K562 (cell line): Measurements from ENCODE around the gene DENR. TPM values are rescaled to one million over a fixed set of nuclear protein-coding genes. Genes with fewer than 3 reads are reported as not detected.
A peak's percentile ranks its signal among the peaks of the same experiment; 100 is the strongest.

ENCODE experiments used
- CREBBP ChIP-seq: IDR thresholded peaks from one replicate; pipeline ENCODE4 v1.6.1; 2012; ENCODE audit warnings: low read depth, mild to moderate bottlenecking, control low read depth, inconsistent platforms, low read length
- EP400 ChIP-seq: fragments of 450-650 bp; IDR thresholded peaks from 2 replicates; pipeline ENCODE4 v1.6.1; 2017; ENCODE audit warnings: antibody characterized with exemption, mild to moderate bottlenecking, moderate library complexity
- GABPA ChIP-seq: fragments of 200-800 bp; sonication (Bioruptor generic); conservative IDR thresholded peaks from 2 replicates; pipeline ENCODE4 v1.6.1; 2016; ENCODE audit warnings: low read depth, missing genetic modification characterization, missing compliant biosample characterization
- KAT2B ChIP-seq: IDR thresholded peaks from one replicate; pipeline ENCODE4 v1.6.1; 2012; ENCODE audit warnings: low read depth, mild to moderate bottlenecking, control low read depth, inconsistent platforms, low read length, moderate library complexity
- NCOR1 ChIP-seq: fragments of 450-650 bp; IDR thresholded peaks from 2 replicates; pipeline ENCODE4 v1.6.1; 2016; ENCODE audit warnings: mild to moderate bottlenecking, moderate library complexity
- PHTF2 ChIP-seq: fragments of 250-450 bp; sonication (Bioruptor Pico); IDR thresholded peaks from 2 replicates; pipeline ENCODE4 v1.5.0; 2021; ENCODE audit warnings: mild to moderate bottlenecking
- TBL1XR1 ChIP-seq, 2 experiments: IDR thresholded peaks; 2 replicates each; pipeline ENCODE4 v1.6.1; 2012; ENCODE audit warnings: improper control_type of control experiment in 2 of 2, low read length in 2 of 2, mild to moderate bottlenecking in 1 of 2
- ZNF695 ChIP-seq: fragments of 450-650 bp; formaldehyde crosslinking; IDR thresholded peaks from 2 replicates; pipeline ENCODE4 v1.4.0; 2020; ENCODE audit warnings: mild to moderate bottlenecking, moderate library complexity
- ZNF75A ChIP-seq: fragments of 450-650 bp; formaldehyde crosslinking; IDR thresholded peaks from 2 replicates; pipeline ENCODE4 v1.4.0; 2020; ENCODE audit warnings: mild to moderate bottlenecking
- polyA plus RNA-seq, 8 experiments: library from polyadenylated mRNA; depleted of rRNA in 4 of 8; stranded (reverse) in 5 of 8; unstranded in 3 of 8; fragments of >200 nt; fragmentation: Nextera tagmentation in 2 of 8; fragmentation: Illumina TruSeq in 1 of 8; extraction: Ambion mirVana in 2 of 8; extraction: Trizol in 1 of 8; gene quantifications; 2 replicates each; pipeline versions ENCODE4 v1.2.1 to v1.2.3, GENCODE V29; 2011 to 2014; ENCODE audit warnings: inconsistent platforms in 1 of 8, missing spikeins in 1 of 8
- total RNA-seq, 7 experiments: library from RNA; depleted of rRNA in 6 of 7; stranded (reverse); fragments of >200 nt in 6 of 7; fragmentation: Illumina TruSeq in 2 of 7; extraction: Trizol in 2 of 7; gene quantifications; 2 replicates each; pipeline versions ENCODE4 v1.2.1 to v1.2.3, GENCODE V29; 2011 to 2021; ENCODE audit warnings: low replicate concordance in 1 of 7
- TF ChIP-seq, protein P1 (sequence below): fragments of 450-650 bp; formaldehyde crosslinking; IDR thresholded peaks from 2 replicates; pipeline ENCODE4 v1.4.0; 2020; ENCODE audit warnings: mild to moderate bottlenecking, moderate library complexity
- TF ChIP-seq, protein P2 (sequence below), 2 experiments: fragments of 450-650 bp; IDR thresholded peaks; 2 replicates each; pipeline ENCODE4 v1.6.1; 2016
- TF ChIP-seq, protein P3 (sequence below): sonication (generic); formaldehyde crosslinking; IDR thresholded peaks from 2 replicates; pipeline ENCODE4 v1.8.0; 2023; ENCODE audit warnings: missing genetic modification reagents, mild to moderate bottlenecking, borderline replicate concordance
- TF ChIP-seq, protein P4 (sequence below): fragments of 250-450 bp; sonication (Bioruptor Pico); IDR thresholded peaks from 2 replicates; pipeline ENCODE4 v1.8.0; 2022; ENCODE audit warnings: inconsistent platforms
- TF ChIP-seq, protein P5 (sequence below): fragments of 450-650 bp; IDR thresholded peaks from 2 replicates; pipeline ENCODE4 v1.6.1; 2017; ENCODE audit warnings: antibody characterized with exemption, mild to moderate bottlenecking

The DENR gene
- total and polyA plus RNA-seq, 9 of the 15 experiments (the other 6 are each of a cell fraction or from before 2014, with no cell fraction given): 32.5 to 77.4 (median 54.7) TPM

DNA sequence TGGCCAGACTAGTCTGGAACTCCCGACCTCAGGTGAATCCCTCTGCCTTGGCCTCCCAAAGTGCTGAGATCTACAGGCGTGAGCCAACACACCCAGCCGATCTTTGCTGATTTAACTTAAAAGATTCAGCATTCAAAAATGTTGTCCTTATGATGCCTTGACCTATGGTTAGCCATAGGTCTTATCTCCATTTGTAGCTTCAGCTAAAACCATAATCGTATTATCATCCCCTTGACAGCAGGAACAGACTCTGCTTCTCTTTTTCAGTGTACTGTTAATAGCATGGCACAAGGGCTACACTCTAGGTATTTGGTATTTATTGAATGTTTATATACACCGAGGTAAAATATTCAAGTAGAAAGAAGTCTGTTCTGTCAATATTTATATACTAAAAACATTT, 37.0 kb downstream of the DENR start (continued):
- TF ChIP-seq, protein P1, sequence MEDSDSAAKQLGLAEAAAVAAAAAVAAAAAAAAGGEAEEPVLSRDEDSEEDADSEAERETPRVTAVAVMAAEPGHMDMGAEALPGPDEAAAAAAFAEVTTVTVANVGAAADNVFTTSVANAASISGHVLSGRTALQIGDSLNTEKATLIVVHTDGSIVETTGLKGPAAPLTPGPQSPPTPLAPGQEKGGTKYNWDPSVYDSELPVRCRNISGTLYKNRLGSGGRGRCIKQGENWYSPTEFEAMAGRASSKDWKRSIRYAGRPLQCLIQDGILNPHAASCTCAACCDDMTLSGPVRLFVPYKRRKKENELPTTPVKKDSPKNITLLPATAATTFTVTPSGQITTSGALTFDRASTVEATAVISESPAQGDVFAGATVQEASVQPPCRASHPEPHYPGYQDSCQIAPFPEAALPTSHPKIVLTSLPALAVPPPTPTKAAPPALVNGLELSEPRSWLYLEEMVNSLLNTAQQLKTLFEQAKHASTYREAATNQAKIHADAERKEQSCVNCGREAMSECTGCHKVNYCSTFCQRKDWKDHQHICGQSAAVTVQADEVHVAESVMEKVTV (CRISPR knock-in tag): no peak
- no peak for TF ChIP-seq TBL1XR1 (IDR thresholded peaks at IDR 0.05; ENCODE audit: low read length in 2 of 2)
- TF ChIP-seq, protein P2, sequence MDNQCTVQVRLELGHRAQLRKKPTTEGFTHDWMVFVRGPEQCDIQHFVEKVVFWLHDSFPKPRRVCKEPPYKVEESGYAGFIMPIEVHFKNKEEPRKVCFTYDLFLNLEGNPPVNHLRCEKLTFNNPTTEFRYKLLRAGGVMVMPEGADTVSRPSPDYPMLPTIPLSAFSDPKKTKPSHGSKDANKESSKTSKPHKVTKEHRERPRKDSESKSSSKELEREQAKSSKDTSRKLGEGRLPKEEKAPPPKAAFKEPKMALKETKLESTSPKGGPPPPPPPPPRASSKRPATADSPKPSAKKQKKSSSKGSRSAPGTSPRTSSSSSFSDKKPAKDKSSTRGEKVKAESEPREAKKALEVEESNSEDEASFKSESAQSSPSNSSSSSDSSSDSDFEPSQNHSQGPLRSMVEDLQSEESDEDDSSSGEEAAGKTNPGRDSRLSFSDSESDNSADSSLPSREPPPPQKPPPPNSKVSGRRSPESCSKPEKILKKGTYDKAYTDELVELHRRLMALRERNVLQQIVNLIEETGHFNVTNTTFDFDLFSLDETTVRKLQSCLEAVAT (IDR thresholded peaks at IDR 0.05): no peak
- TF ChIP-seq, protein P3, sequence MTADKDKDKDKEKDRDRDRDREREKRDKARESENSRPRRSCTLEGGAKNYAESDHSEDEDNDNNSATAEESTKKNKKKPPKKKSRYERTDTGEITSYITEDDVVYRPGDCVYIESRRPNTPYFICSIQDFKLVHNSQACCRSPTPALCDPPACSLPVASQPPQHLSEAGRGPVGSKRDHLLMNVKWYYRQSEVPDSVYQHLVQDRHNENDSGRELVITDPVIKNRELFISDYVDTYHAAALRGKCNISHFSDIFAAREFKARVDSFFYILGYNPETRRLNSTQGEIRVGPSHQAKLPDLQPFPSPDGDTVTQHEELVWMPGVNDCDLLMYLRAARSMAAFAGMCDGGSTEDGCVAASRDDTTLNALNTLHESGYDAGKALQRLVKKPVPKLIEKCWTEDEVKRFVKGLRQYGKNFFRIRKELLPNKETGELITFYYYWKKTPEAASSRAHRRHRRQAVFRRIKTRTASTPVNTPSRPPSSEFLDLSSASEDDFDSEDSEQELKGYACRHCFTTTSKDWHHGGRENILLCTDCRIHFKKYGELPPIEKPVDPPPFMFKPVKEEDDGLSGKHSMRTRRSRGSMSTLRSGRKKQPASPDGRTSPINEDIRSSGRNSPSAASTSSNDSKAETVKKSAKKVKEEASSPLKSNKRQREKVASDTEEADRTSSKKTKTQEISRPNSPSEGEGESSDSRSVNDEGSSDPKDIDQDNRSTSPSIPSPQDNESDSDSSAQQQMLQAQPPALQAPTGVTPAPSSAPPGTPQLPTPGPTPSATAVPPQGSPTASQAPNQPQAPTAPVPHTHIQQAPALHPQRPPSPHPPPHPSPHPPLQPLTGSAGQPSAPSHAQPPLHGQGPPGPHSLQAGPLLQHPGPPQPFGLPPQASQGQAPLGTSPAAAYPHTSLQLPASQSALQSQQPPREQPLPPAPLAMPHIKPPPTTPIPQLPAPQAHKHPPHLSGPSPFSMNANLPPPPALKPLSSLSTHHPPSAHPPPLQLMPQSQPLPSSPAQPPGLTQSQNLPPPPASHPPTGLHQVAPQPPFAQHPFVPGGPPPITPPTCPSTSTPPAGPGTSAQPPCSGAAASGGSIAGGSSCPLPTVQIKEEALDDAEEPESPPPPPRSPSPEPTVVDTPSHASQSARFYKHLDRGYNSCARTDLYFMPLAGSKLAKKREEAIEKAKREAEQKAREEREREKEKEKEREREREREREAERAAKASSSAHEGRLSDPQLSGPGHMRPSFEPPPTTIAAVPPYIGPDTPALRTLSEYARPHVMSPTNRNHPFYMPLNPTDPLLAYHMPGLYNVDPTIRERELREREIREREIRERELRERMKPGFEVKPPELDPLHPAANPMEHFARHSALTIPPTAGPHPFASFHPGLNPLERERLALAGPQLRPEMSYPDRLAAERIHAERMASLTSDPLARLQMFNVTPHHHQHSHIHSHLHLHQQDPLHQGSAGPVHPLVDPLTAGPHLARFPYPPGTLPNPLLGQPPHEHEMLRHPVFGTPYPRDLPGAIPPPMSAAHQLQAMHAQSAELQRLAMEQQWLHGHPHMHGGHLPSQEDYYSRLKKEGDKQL (CRISPR knock-in tag): no peak
- no peak for TF ChIP-seq EP400
- TF ChIP-seq NCOR1: peak; percentile 23; the same call in 1 of the 2 replicates
- TF ChIP-seq KAT2B: no peak
- no peak for TF ChIP-seq GABPA (tag)
- no peak for TF ChIP-seq ZNF75A (CRISPR knock-in tag)
- TF ChIP-seq, protein P4, sequence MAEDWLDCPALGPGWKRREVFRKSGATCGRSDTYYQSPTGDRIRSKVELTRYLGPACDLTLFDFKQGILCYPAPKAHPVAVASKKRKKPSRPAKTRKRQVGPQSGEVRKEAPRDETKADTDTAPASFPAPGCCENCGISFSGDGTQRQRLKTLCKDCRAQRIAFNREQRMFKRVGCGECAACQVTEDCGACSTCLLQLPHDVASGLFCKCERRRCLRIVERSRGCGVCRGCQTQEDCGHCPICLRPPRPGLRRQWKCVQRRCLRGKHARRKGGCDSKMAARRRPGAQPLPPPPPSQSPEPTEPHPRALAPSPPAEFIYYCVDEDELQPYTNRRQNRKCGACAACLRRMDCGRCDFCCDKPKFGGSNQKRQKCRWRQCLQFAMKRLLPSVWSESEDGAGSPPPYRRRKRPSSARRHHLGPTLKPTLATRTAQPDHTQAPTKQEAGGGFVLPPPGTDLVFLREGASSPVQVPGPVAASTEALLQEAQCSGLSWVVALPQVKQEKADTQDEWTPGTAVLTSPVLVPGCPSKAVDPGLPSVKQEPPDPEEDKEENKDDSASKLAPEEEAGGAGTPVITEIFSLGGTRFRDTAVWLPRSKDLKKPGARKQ: no peak
- no peak for TF ChIP-seq CREBBP
- TF ChIP-seq, protein P5, sequence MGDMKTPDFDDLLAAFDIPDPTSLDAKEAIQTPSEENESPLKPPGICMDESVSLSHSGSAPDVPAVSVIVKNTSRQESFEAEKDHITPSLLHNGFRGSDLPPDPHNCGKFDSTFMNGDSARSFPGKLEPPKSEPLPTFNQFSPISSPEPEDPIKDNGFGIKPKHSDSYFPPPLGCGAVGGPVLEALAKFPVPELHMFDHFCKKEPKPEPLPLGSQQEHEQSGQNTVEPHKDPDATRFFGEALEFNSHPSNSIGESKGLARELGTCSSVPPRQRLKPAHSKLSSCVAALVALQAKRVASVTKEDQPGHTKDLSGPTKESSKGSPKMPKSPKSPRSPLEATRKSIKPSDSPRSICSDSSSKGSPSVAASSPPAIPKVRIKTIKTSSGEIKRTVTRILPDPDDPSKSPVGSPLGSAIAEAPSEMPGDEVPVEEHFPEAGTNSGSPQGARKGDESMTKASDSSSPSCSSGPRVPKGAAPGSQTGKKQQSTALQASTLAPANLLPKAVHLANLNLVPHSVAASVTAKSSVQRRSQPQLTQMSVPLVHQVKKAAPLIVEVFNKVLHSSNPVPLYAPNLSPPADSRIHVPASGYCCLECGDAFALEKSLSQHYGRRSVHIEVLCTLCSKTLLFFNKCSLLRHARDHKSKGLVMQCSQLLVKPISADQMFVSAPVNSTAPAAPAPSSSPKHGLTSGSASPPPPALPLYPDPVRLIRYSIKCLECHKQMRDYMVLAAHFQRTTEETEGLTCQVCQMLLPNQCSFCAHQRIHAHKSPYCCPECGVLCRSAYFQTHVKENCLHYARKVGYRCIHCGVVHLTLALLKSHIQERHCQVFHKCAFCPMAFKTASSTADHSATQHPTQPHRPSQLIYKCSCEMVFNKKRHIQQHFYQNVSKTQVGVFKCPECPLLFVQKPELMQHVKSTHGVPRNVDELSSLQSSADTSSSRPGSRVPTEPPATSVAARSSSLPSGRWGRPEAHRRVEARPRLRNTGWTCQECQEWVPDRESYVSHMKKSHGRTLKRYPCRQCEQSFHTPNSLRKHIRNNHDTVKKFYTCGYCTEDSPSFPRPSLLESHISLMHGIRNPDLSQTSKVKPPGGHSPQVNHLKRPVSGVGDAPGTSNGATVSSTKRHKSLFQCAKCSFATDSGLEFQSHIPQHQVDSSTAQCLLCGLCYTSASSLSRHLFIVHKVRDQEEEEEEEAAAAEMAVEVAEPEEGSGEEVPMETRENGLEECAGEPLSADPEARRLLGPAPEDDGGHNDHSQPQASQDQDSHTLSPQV: no peak
- no peak for TF ChIP-seq PHTF2 (CRISPR knock-in tag)
- no peak for TF ChIP-seq ZNF695 (CRISPR knock-in tag)
